Testis (tissue), 3 donors: ENCODE measurements around the gene GNA12. TPM values are rescaled to one million over a fixed set of nuclear protein-coding genes. Genes with fewer than 3 reads are reported as not detected.

Experiments
- DNase-seq: peaks from one replicate; pipeline ENCODE4 v3.0.0-alpha.2; 2019
- H3K27ac ChIP-seq, 2 donors: fragments of 200-600 bp; sonication (generic); one replicate each; pipeline ENCODE4 v1.5.1; 2019
- H3K27me3 ChIP-seq: fragments of 200-600 bp; sonication (generic); one replicate; pipeline ENCODE4 v1.5.1; 2019
- H3K36me3 ChIP-seq: fragments of 200-600 bp; sonication (generic); one replicate; pipeline ENCODE4 v1.5.1; 2017; ENCODE audit warnings: low read depth; ENCODE audit errors: missing control alignments
- H3K4me1 ChIP-seq: fragments of 200-600 bp; sonication (generic); one replicate; pipeline ENCODE4 v1.5.1; 2019
- H3K4me3 ChIP-seq, 2 donors: fragments of 200-600 bp; sonication (generic); one replicate each; pipeline ENCODE4 v1.5.1; 2017 to 2019
- H3K9me3 ChIP-seq: fragments of 200-600 bp; sonication (generic); one replicate; pipeline ENCODE4 v1.5.1; 2017
- POLR2A ChIP-seq: fragments of 450-650 bp; IDR thresholded peaks from one replicate; pipeline ENCODE4 v1.6.1; 2017; ENCODE audit warnings: antibody characterized with exemption, mild to moderate bottlenecking, moderate library complexity
- WGBS, 2 donors: methylation state at CpG; one replicate each; pipeline ENCODE4 v1.1.5; 2018; 5-methylcytosine and 5-hydroxymethylcytosine counted together
- intact Hi-C: fragments of 100-400 bp; cut with DNase I; formaldehyde crosslinking; loops from one replicate; pipeline ENCODE4 v1.15.1; 2023; ENCODE audit warnings: low total_unique reads
- polyA plus RNA-seq: library from polyadenylated mRNA; stranded (reverse); fragments of 350-450 nt; fragmentation: Illumina TruSeq; extraction: RNeasy Lipid Tissue Mini Kit (QIAGEN cat#74804); gene quantifications from one replicate; pipeline ENCODE4 v1.2.3, GENCODE V29; 2014; ENCODE audit warnings: low read depth, low replicate concordance; ENCODE audit not compliant: insufficient read depth
- total RNA-seq, 2 donors: library from RNA; depleted of rRNA; stranded (reverse); fragments of >200 nt; gene quantifications; one replicate each; pipeline ENCODE4 v1.2.3, GENCODE V29; 2016
- TF ChIP-seq, protein P1 (sequence below), 3 experiments: fragments of 450-650 bp in 2 of 3; fragments of 200-600 bp in 1 of 3; sonication (generic) in 1 of 3; IDR thresholded peaks; one replicate each; pipeline ENCODE4 v1.5.1; 2016 to 2019; ENCODE audit warnings: antibody characterized with exemption in 3 of 3, mild to moderate bottlenecking in 2 of 3, moderate library complexity in 1 of 3

GNA12 gene
- total and polyA plus RNA-seq, 3 donors from 2014 or later, result 50.0 to 69.6 (median 53.2) TPM

DNA sequence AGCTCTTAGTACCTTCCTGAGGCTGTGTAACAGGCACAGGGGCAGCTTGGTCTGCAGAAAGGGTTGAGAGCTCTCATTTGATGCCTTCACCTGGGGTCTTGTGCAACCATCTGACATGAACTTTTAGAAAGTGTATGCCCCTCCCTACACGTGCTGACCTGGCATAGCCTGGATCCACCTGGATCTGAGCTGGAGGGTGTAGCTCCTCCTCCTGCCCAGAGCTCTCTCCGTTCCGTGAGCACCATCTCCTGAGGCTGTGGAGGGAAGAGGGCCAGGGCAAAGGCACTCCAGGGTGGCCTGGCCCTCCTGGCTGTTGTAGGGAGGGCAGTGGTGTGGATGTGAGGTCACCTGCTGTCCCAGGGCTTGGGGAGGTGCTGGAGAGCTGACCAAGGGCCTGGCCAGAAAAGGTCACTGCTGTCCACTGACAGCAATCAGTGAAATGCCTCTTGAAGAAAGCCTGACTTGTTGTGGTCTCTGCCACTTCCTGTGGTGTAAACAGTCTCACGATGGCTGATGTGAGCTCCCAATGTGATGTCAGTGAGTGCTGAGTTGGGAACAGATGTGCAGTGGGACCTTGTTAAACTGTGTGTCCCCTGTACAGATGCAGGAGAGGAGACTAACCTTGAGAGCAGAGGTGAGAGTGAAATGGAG is 133.1 kb downstream of the GNA12 start:
- Histone ChIP-seq H3K4me1 (peaks cover 3% of the 10 kb centered on the region), H3K4me3 (no peak overlapping the region), H3K27ac (no peak overlapping the region), H3K27me3 (no peaks in the 10 kb centered on the region), H3K9me3 (no peaks in the 10 kb centered on the region), H3K36me3 (no peaks in the 10 kb centered on the region)
- WGBS, 2 donors, result 59 to 70% methylated on average over 4 of the region's 4 CpGs
- intact Hi-C loops, result no loop called here
- no peak for DNase-seq
- no peak for TF ChIP-seq POLR2A
- TF ChIP-seq, protein P1, sequence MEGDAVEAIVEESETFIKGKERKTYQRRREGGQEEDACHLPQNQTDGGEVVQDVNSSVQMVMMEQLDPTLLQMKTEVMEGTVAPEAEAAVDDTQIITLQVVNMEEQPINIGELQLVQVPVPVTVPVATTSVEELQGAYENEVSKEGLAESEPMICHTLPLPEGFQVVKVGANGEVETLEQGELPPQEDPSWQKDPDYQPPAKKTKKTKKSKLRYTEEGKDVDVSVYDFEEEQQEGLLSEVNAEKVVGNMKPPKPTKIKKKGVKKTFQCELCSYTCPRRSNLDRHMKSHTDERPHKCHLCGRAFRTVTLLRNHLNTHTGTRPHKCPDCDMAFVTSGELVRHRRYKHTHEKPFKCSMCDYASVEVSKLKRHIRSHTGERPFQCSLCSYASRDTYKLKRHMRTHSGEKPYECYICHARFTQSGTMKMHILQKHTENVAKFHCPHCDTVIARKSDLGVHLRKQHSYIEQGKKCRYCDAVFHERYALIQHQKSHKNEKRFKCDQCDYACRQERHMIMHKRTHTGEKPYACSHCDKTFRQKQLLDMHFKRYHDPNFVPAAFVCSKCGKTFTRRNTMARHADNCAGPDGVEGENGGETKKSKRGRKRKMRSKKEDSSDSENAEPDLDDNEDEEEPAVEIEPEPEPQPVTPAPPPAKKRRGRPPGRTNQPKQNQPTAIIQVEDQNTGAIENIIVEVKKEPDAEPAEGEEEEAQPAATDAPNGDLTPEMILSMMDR (IDR thresholded peaks at IDR 0.05), result no peak

DNA sequence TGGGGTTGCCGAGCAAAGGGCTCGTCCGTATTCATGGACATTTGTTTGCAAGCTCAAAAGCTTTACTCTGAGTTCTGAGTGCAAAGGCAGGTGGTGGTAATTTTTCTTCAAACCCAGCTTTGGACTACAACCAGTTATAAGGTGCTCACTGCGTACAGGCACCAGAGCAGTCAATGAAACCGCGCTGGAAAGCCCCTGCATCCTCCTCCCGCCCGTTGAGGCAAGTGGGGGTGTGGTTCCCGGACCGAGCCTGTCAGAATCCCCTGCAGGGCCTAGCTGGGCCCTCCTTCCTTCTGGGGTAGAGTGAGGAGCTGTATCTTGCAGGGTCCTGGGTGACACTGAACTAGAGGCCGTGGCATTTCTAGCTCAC is 133.8 kb downstream of the GNA12 start:
- H3K27me3 ChIP-seq, result no peaks in the 10 kb centered on the region
- H3K27ac ChIP-seq, result no peak overlapping the region
- no peaks in the 10 kb centered on the region for H3K4me1 ChIP-seq
- intact Hi-C loops, result no loop called here
- TF ChIP-seq, protein P1 (IDR thresholded peaks at IDR 0.05), result no peak
- TF ChIP-seq POLR2A, result no peak
- H3K4me3 ChIP-seq, result no peak overlapping the region
- DNase-seq, result no peak
- 88 to 91% methylated on average over 7 to 11 of the region's 11 CpGs for WGBS, 2 donors
- H3K9me3 ChIP-seq, result no peaks in the 10 kb centered on the region
- no peaks in the 10 kb centered on the region for H3K36me3 ChIP-seq

DNA sequence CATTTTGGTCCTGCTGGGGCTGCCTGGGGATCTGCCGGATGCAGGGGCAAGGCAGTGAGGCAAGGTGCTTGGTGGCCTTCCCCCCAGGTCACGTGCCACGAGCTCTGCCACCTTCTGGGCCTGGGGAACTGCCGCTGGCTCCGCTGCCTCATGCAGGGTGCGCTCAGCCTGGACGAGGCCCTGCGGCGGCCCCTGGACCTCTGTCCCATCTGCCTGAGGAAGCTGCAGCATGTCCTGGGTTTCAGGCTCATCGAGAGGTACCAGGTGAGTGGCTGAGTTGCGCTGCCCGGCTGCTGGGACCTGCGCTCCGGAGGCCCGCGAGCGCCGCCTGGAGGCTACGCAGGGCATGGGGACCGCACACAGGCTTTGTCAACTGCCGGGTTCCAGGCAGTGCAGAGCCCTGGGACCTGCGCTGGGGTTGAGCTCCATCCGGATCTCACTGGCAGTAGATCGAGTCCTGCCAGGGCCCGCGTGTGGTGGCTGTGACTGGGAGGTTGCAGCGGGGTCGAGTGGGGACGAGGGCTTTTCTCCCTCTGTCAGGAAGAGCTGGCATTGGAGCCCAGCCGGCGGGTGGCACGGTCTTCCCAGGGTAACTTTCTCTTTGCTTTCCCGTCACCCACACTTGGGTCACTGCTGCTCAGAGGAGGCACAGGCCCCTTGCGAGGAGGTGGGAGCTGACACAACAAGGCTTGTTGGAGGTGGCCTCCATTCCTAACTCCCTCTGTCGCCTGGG is 134.4 kb downstream of the GNA12 start:
- 65 to 73% methylated on average over 18 to 25 of the region's 35 CpGs for WGBS, 2 donors
- Histone ChIP-seq H3K36me3 (no peaks in the 10 kb centered on the region), H3K9me3 (no peaks in the 10 kb centered on the region), H3K27ac (no peak overlapping the region), H3K4me1 (no peaks in the 10 kb centered on the region), H3K27me3 (no peaks in the 10 kb centered on the region), H3K4me3 (no peak overlapping the region)
- TF ChIP-seq, protein P1 (IDR thresholded peaks at IDR 0.05), result peak; percentile 27 to 41 (median 31)
- TF ChIP-seq POLR2A, result no peak
- no peak for DNase-seq
- intact Hi-C loops, result no loop called here

DNA sequence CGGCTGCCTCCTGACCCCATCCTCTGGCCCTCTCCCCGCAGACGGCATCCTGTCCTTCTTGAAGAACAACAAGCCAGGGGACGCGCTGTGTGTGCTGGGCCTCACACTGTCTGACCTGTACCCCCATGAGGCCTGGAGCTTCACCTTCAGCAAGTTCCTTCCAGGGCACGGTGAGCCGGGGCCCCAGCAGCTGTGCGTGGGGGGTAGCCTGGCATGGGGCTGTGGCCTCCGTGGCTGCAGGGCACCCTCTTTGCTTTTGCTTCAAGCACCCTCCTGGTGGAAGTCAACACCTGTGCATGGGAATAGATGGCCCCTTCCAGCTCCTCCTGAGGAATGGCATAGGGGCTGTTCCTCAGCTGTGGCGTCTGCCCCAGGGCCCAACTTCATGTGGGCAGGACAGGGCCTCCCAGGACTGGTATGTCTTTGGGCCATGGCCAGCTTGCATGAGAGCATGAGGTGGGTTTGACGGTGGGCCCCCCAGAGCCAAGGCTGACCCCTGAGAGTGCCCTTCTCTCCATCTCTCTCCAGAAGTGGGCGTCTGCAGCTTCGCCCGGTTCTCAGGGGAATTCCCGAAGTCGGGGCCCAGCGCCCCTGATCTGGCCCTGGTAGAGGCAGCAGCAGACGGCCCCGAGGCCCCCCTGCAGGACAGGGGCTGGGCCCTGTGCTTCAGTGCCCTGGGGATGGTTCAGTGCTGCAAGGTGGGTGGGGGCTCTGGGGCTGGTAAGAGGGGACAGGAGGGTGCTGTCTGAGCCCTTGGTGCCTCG is 135.4 kb downstream of the GNA12 start:
- intact Hi-C loops, result no loop called here

More for the DNA sequence above, 135.4 kb downstream of the GNA12 start:
- Histone ChIP-seq H3K9me3 (no peaks in the 10 kb centered on the region), H3K27ac (no peak overlapping the region), H3K4me3 (no peak overlapping the region), H3K4me1 (no peaks in the 10 kb centered on the region), H3K27me3 (no peaks in the 10 kb centered on the region), H3K36me3 (no peaks in the 10 kb centered on the region)
- TF ChIP-seq, protein P1 (IDR thresholded peaks at IDR 0.05), result no peak
- no peak for TF ChIP-seq POLR2A
- WGBS, 2 donors, result 89% methylated on average over 19 of the region's 20 CpGs; no CpG with 5 or more reads in 1 of the 2 donors
- DNase-seq, result no peak
